Nephron (organoid): ENCODE measurements around the gene KLHL3.

ENCODE experiments used
- H3K27ac Mint-ChIP-seq, 3 experiments: 2 replicates each; pipeline ENCODE4 v1.8.0; 2020; ENCODE audit warnings: mixed read lengths in 3 of 3, mild to moderate bottlenecking in 2 of 3, moderate library complexity in 1 of 3
- H3K27me3 Mint-ChIP-seq: 2 replicates; pipeline ENCODE4 v1.8.0; 2021; ENCODE audit warnings: low read depth, mild to moderate bottlenecking, moderate library complexity, mixed read lengths
- H3K36me3 Mint-ChIP-seq: 2 replicates; pipeline ENCODE4 v1.8.0; 2020; ENCODE audit warnings: low read depth, mixed read lengths
- H3K4me1 Mint-ChIP-seq: 2 replicates; pipeline ENCODE4 v1.8.0; 2020; ENCODE audit warnings: mixed read lengths
- H3K4me3 Mint-ChIP-seq, 3 experiments: 2 replicates each; pipeline ENCODE4 v1.8.0; 2020; ENCODE audit warnings: mild to moderate bottlenecking in 3 of 3, mixed read lengths in 3 of 3, moderate library complexity in 2 of 3
- H3K9me3 Mint-ChIP-seq: 2 replicates; pipeline ENCODE4 v1.8.0; 2020; ENCODE audit warnings: mixed read lengths
- TF ChIP-seq, protein P1 (sequence below), 3 experiments: fragments of 200-600 bp; sonication (generic); IDR thresholded peaks; one replicate each; pipeline ENCODE4 v1.5.0; 2021; ENCODE audit warnings: antibody characterized with exemption in 3 of 3; ENCODE audit not compliant: unreplicated experiment in 3 of 3

Gene KLHL3

DNA sequence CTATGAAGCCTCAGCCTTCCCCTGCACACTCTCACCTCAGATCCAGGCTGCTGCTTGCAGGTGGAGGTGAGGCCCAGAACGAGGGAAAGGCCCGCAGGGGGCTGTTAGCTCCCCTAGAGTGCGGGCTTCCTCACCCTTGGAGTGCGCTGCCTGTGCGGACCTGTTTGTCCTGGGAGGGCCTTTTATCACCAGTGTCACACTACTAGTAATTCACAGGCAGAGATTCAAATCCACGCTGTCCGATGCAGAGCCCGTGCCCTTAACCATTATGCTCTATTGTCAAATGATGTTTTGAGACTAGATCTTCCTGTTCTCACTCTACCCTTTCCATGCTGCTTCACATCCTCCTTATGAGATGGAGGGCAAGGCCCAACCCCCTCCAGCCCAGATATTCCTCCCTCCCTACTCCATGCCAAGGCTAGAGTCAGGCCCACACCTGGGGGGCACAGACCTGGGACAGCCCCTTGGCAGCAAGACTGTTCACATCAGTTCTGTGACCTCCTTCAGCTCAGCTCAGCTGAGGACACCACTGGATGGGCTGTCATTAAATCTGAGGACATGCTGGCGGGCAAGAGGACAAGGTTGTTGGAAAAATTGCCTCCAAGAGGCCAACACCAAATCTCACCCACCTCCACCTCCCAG, 124.0 kb downstream of the KLHL3 start:
- TF ChIP-seq, protein P1, sequence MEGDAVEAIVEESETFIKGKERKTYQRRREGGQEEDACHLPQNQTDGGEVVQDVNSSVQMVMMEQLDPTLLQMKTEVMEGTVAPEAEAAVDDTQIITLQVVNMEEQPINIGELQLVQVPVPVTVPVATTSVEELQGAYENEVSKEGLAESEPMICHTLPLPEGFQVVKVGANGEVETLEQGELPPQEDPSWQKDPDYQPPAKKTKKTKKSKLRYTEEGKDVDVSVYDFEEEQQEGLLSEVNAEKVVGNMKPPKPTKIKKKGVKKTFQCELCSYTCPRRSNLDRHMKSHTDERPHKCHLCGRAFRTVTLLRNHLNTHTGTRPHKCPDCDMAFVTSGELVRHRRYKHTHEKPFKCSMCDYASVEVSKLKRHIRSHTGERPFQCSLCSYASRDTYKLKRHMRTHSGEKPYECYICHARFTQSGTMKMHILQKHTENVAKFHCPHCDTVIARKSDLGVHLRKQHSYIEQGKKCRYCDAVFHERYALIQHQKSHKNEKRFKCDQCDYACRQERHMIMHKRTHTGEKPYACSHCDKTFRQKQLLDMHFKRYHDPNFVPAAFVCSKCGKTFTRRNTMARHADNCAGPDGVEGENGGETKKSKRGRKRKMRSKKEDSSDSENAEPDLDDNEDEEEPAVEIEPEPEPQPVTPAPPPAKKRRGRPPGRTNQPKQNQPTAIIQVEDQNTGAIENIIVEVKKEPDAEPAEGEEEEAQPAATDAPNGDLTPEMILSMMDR (IDR thresholded peaks at IDR 0.05; ENCODE audit: unreplicated experiment in 3 of 3) = no peak
- H3K4me3 Mint-ChIP-seq = no peak overlapping the region
- no peaks in the 10 kb centered on the region for H3K4me1 Mint-ChIP-seq
- no peaks in the 10 kb centered on the region for H3K9me3 Mint-ChIP-seq
- H3K36me3 Mint-ChIP-seq = no peaks in the 10 kb centered on the region
- peaks cover 13% of the 10 kb centered on the region for H3K27me3 Mint-ChIP-seq
- H3K27ac Mint-ChIP-seq = no peak overlapping the region

DNA sequence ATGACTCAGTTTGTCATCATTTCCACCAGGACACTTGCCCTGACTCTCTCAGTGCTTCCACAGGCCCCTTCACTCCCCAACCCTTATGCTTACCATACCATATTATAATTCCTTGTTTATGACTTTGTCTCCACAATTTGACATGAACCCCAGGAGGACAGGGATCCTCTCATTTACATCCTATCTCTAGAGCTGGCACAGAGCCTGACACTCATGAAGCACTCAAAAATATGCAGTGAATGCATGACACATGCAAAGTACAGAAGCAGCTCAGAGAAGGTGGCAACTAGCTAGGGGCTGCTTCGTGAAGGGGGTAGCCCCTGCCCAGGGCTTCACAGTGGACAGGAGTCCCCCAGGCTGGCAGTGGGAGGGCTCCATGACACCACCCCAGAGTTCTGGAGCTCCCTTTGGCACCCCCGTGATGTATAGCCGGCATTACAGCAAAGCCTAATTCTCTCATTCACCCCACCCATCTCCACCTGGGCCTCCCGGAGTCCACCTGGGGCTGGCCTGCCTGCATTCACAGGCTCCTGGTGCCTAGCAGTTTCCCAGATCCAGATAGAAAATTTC, 124.8 kb downstream of the KLHL3 start:
- TF ChIP-seq, protein P1 (IDR thresholded peaks at IDR 0.05; ENCODE audit: unreplicated experiment in 3 of 3) = no peak
- Mint-ChIP-seq H3K27ac (no peak overlapping the region), H3K4me1 (no peaks in the 10 kb centered on the region), H3K27me3 (peaks cover 13% of the 10 kb centered on the region), H3K36me3 (no peaks in the 10 kb centered on the region), H3K4me3 (no peak overlapping the region), H3K9me3 (no peaks in the 10 kb centered on the region)

DNA sequence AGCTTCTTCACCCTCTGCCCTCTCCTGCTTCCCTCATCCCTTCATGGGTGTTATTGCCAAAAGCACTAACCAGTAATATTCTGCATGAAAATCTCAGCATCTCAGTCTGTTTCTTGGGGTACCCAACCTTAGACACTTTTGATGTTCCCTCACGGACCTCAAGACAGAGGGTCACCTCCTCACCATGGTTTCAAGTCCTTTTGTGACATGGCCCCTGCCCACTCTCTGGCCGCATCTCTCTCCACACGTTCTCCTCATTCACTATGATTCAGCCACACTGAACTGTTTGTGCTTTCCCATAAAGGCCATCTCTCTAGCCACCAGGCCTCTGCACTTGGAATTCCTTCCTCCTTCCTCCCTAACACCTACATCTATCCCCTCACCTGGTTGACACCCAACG, 125.3 kb downstream of the KLHL3 start:
- TF ChIP-seq, protein P1 (IDR thresholded peaks at IDR 0.05; ENCODE audit: unreplicated experiment in 3 of 3) = no peak
- H3K4me1 Mint-ChIP-seq = peaks cover under 1% of the 10 kb centered on the region
- no peaks in the 10 kb centered on the region for H3K9me3 Mint-ChIP-seq
- H3K36me3 Mint-ChIP-seq = no peaks in the 10 kb centered on the region
- no peak overlapping the region for H3K4me3 Mint-ChIP-seq
- no peak overlapping the region for H3K27ac Mint-ChIP-seq
- peaks cover 13% of the 10 kb centered on the region for H3K27me3 Mint-ChIP-seq

DNA sequence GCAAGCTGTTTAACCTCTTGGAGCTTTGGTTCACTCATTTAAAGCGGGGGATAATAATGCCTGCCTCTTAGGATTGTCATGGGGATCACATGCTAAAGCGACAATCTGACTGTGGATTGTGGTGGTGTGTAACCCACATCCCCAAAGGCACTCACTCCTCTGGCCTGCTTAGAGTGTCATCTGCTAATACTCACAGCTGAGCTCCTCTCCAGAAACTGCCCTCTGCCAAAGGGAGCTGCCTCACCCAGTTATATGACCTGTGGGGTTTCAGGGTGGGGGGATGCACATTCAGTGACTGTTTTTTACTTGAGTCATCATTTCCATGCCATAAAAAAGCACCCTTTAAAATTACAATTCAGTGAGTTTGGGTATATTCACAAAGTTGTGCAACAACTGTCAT, 126.8 kb downstream of the KLHL3 start:
- H3K36me3 Mint-ChIP-seq = no peaks in the 10 kb centered on the region
- H3K27me3 Mint-ChIP-seq = peaks cover 17% of the 10 kb centered on the region
- H3K4me1 Mint-ChIP-seq = peaks cover 5% of the 10 kb centered on the region
- H3K9me3 Mint-ChIP-seq = no peaks in the 10 kb centered on the region
- no peak overlapping the region for H3K4me3 Mint-ChIP-seq
- H3K27ac Mint-ChIP-seq = no peak overlapping the region
- TF ChIP-seq, protein P1 (IDR thresholded peaks at IDR 0.05; ENCODE audit: unreplicated experiment in 3 of 3) = no peak

DNA sequence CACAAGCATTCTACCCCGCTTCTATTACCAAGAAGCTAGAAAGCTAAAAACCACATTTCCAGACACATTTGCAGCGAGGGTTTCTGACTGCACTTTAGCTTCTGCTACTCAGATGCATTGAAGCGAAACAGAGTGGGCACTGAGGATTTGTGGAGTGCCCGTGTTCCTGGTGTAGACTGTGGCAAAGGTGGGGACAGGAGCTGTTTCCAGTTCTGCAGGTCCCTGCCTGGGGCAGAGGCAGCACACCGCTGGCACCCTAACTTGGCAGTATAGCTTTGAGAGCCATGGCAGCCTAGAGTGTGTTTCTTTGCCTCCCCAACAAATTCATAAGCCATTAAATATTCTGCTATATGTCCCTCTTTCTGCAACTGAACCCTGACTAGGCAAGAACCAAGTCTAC, 128.1 kb downstream of the KLHL3 start:
- TF ChIP-seq, protein P1 (IDR thresholded peaks at IDR 0.05; ENCODE audit: unreplicated experiment in 3 of 3) = no peak
- no peak overlapping the region for H3K4me3 Mint-ChIP-seq
- H3K9me3 Mint-ChIP-seq = no peaks in the 10 kb centered on the region
- H3K27me3 Mint-ChIP-seq = peaks cover 21% of the 10 kb centered on the region
- no peak overlapping the region for H3K27ac Mint-ChIP-seq
- peaks cover 5% of the 10 kb centered on the region for H3K4me1 Mint-ChIP-seq
- H3K36me3 Mint-ChIP-seq = no peaks in the 10 kb centered on the region

DNA sequence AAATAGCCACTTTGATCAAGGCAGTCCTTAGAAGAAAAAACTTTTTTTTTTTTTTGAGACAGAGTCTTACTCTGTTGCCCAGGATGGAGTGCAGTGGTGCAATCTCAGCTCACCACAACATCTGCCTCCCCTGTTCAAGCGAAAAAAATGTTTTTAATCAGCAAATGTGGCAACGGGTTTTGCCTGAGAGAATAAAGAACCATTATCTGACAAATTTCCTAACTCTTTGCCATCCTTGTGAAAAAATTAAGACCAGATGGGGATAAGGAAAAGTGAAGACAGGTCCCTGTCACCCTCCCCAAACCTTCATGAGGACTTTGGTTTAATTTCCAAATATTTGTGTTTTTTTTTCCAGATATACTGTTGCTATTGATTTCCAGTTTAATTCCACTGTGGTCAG, 129.5 kb downstream of the KLHL3 start:
- Mint-ChIP-seq H3K27me3 (peaks cover 21% of the 10 kb centered on the region), H3K36me3 (no peaks in the 10 kb centered on the region), H3K4me1 (peaks cover 5% of the 10 kb centered on the region), H3K4me3 (no peak overlapping the region), H3K9me3 (no peaks in the 10 kb centered on the region), H3K27ac (no peak overlapping the region)
- TF ChIP-seq, protein P1 (IDR thresholded peaks at IDR 0.05; ENCODE audit: unreplicated experiment in 3 of 3) = no peak
